Stimulated activated effector memory CD8-positive, alpha-beta T cell treated with anti-CD3 and anti-CD28 coated beads, Interleukin-12 subunit alpha, Interleukin-12 subunit beta, amount 100 ng/mL, for 72 hours (primary cell): ENCODE data around the gene MSH3.
"Not testable (repeated sequence)": the region's sequence is repeated elsewhere in the genome, so short reads cannot be mapped to it uniquely, and the experiment has no call there.

Source experiments
- ATAC-seq: fragments of 150-1000 bp; cut with Tn5 transposase; 2 replicates; pipeline ENCODE4 v1.10.0; 2021
- DNase-seq, 2 donors: peaks; one replicate each; pipeline ENCODE4 v3.0.0; 2021 to 2022; ENCODE audit warnings: low spot score in 2 of 2
- H3K27ac Mint-ChIP-seq: one replicate; pipeline ENCODE4 v1.8.0; 2022; ENCODE audit warnings: mild to moderate bottlenecking, mixed read lengths
- H3K36me3 Mint-ChIP-seq: one replicate; pipeline ENCODE4 v1.8.0; 2022; ENCODE audit warnings: mild to moderate bottlenecking, mixed read lengths
- H3K4me1 Mint-ChIP-seq: one replicate; pipeline ENCODE4 v1.8.0; 2022; ENCODE audit warnings: mixed read lengths
- H3K4me3 Mint-ChIP-seq: one replicate; pipeline ENCODE4 v1.8.0; 2022; ENCODE audit warnings: mild to moderate bottlenecking, mixed read lengths
- H3K9me3 Mint-ChIP-seq: one replicate; pipeline ENCODE4 v1.8.0; 2022; ENCODE audit warnings: mixed read lengths

The MSH3 gene

DNA sequence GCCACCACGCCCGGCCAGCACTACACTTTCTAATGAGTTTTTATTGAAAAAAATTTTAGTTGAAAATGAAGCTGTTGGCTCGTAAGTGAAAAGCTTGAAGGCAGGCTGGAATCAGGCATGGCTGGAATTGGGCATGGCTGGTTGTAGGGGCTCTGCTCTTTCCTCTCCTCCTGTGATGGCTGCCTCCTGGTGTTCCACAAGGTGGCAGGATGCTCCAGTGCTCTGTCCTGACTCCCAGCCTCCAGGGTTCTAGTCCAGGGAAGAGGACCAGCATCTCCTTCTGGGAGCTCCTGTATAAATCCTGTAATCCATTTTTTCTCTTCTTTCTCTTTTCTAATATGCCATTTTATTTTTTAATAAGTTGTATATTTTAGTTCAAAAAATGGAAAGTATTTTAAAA lies 57.5 kb downstream of the MSH3 start:
- Mint-ChIP-seq H3K36me3 (peaks cover 28% of the 10 kb centered on the region), H3K4me3 (no peak overlapping the region), H3K27ac (no peak overlapping the region), H3K4me1 (peaks cover 17% of the 10 kb centered on the region), H3K9me3 (no peaks in the 10 kb centered on the region)
- ATAC-seq, result no peak
- no peak for DNase-seq

DNA sequence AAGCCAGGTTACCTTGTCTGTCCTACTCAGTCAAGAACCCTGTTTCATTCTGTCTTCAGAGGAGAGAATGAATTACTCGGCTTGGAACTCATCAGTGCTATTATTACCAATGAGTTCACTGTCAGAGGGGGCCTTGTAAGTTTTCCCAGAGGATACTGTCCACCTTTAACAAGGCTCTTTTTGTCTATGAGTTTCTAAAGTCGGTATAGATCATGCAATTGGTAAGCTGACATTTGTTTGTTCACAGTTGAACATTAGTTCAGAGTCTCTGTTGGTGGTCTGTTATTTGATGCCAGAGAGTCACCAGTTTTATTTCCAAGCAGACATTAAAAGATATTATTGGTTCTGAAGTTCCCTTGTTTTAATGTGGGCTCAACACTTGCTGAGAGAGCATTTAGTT lies 58.5 kb downstream of the MSH3 start:
- H3K36me3 Mint-ChIP-seq, result peaks cover 28% of the 10 kb centered on the region
- H3K4me3 Mint-ChIP-seq, result no peak overlapping the region
- H3K27ac Mint-ChIP-seq, result no peak overlapping the region
- peaks cover 17% of the 10 kb centered on the region for H3K4me1 Mint-ChIP-seq
- ATAC-seq (no peak), DNase-seq (no peak)
- H3K9me3 Mint-ChIP-seq, result no peaks in the 10 kb centered on the region

DNA sequence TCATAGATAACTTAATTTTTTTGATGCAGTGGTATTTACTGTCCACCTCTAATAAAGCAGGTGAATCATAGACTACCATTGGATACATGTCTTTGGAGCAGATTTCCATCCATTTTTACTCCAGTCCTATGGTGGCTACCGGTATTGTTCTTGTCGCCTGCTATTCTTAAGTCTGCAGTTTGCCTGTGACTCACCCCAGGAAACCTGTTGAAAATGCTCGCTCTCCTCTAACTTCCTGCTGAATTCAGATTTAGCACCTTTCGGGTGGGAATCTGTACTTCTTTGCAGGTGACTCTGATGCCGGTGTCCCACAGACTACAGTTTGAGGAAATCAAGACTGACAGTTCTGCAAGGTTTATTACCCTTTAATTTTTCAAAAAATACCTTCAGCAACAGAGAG lies 59.2 kb downstream of the MSH3 start:
- ATAC-seq (peak; percentile 62), DNase-seq (no peak)
- H3K4me1 Mint-ChIP-seq, result peaks cover 17% of the 10 kb centered on the region
- H3K36me3 Mint-ChIP-seq, result peaks cover 27% of the 10 kb centered on the region
- no peaks in the 10 kb centered on the region for H3K9me3 Mint-ChIP-seq
- H3K4me3 Mint-ChIP-seq, result no peak overlapping the region
- H3K27ac Mint-ChIP-seq, result peak overlapping the region; percentile 32

DNA sequence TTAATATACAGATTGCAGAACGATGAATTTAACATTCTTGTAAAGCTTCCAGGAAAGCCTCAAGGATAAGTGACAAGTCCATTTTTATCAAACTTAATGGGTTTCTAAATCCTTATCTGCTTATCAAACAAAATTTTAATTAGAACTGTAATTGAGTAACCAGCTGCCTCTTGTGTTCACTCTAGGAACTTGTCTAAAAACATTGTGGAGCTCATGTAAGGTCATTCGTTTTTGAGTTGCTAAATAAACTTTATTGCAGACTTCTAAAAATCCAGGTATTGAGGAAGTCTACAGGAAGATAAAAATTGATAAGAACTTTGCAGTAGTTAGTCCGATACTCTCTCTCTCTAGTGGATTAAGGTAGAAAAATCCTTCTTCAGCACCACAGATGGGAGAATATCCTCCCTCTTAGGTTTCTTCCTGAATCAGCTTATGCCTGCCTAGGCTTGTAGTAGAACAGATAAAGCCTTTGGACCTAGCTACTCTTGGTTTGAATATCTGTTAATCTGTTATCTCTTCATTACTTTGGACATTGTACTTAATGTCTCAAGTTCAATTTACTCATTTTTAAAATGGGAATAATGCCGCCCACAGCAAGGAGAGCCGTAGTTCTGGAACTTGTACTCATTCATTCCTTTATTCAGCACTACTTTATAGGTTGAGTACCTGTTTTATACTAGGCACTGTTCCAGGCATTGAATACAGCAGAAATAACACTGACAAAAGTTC lies 60.3 kb downstream of the MSH3 start:
- ATAC-seq, result no peak
- no peak overlapping the region for H3K27ac Mint-ChIP-seq
- no peak overlapping the region for H3K4me3 Mint-ChIP-seq
- H3K36me3 Mint-ChIP-seq, result peaks cover 21% of the 10 kb centered on the region
- DNase-seq, result no peak
- peaks cover 17% of the 10 kb centered on the region for H3K4me1 Mint-ChIP-seq
- no peaks in the 10 kb centered on the region for H3K9me3 Mint-ChIP-seq

DNA sequence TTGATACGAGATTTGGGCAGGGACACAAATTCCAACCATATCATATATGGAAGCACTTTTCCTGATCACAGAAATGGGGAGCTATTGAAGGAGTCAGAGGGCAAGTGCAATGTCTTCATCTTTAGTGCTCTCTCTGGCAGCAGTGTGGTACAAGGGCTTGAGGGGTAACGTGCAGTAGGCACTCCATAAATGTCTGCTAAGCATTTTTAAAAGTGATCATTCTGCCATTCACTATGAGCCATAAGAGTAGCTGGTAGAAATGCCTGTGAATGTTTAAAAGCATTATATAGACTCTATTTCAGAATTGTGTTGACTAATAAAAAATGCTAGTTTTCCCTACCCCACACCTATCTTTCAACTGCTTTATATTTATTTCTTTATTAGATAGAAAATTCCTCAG lies 61.4 kb downstream of the MSH3 start:
- peaks cover 3% of the 10 kb centered on the region for H3K9me3 Mint-ChIP-seq
- no peak overlapping the region for H3K4me3 Mint-ChIP-seq

DNA sequence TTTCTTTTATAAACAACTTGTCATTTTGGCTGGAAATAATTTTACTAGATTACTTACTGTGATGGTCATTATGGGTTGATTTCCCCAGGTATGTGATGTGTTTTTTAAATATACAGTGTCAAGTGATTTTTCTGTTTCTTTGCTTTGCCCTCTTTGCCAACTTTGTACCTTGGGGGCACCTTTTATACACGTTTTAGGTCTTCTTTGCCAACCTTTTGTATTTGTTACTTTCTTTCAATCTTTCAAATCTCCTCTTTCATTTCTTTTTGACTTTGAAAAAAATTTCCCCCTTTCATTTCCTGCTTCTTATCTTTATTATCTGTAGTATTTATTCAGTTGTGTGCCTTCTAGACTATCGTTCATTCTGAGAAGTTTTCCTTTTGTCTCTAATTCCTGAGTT lies 65.7 kb downstream of the MSH3 start:
- Mint-ChIP-seq H3K36me3 (peaks cover 12% of the 10 kb centered on the region), H3K9me3 (peaks cover 3% of the 10 kb centered on the region), H3K27ac (no peak overlapping the region), H3K4me1 (no peaks in the 10 kb centered on the region), H3K4me3 (no peak overlapping the region)
- DNase-seq (no peak), ATAC-seq (no peak)

More for the DNA sequence above, 61.4 kb downstream of the MSH3 start:
- Mint-ChIP-seq H3K4me1 (peaks cover 17% of the 10 kb centered on the region), H3K27ac (no peak overlapping the region), H3K36me3 (peaks cover 20% of the 10 kb centered on the region)
- DNase-seq (no peak), ATAC-seq (no peak)

DNA sequence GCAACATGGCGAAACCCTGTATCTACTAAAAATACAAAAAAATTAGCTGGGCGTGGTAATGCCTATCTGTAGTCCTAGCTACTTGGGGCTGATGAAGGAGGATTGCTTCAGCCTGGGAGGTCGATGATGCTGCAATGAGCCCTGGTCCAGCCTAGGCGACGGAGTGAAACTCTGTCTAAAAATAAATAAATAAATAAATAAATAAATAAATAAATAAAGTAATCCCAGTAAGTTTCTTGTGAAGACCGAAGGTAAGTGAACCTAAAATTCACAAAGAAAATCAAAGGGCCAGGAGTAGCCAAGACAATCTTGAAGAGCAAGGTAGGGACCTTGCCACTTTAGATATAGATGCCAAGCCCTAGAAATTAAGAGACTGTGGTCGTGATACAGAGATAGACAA lies 68.5 kb downstream of the MSH3 start:
- no peak overlapping the region for H3K27ac Mint-ChIP-seq
- ATAC-seq (no peak), DNase-seq (no peak)
- H3K9me3 Mint-ChIP-seq, result peaks cover 3% of the 10 kb centered on the region
- H3K36me3 Mint-ChIP-seq, result peaks cover 31% of the 10 kb centered on the region
- no peak overlapping the region for H3K4me3 Mint-ChIP-seq
- H3K4me1 Mint-ChIP-seq, result no peaks in the 10 kb centered on the region

DNA sequence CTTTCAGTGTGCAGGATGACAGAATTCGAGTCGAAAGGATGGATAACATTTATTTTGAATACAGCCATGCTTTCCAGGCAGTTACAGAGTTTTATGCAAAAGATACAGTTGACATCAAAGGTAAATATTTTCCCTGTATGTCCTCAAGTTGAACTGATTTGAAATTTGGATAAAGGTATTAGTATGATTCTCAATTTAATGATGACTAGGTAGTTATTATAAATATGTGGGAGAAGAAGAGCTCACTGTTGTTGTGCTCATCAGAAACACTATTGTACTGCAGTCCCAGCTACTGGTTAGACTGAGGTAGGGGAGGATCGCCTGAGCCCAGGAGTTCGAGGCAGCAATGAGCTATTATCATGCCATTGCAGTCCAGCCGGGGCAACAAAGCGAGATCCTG lies 71.0 kb downstream of the MSH3 start:
- DNase-seq (no peak), ATAC-seq (no peak)
- H3K4me3 Mint-ChIP-seq, result no peak overlapping the region
- H3K27ac Mint-ChIP-seq, result no peak overlapping the region
- peaks cover 34% of the 10 kb centered on the region for H3K36me3 Mint-ChIP-seq
- no peaks in the 10 kb centered on the region for H3K4me1 Mint-ChIP-seq
- H3K9me3 Mint-ChIP-seq, result peaks cover under 1% of the 10 kb centered on the region

DNA sequence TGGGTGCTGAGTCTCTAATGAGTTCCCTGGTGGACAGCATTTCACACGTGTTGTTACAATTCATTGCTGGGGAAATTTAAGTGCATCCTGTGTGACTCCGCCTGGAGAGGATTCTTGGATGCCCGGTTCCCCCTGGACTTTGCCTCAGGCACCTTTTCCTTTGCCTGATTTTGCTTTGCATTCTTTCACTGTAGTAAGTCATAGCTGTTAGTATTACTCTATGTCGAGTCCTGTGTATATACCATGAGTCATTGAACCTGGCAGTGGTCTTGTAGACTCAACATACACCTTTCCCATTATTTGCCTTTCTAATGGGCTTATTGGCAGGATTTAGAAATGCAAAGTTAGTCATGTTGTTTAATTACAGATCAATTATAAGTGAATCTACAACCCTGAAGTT lies 82.3 kb downstream of the MSH3 start:
- Mint-ChIP-seq H3K9me3 (no peaks in the 10 kb centered on the region), H3K4me3 (no peak overlapping the region), H3K27ac (no peak overlapping the region), H3K4me1 (peaks cover 11% of the 10 kb centered on the region), H3K36me3 (peaks cover 5% of the 10 kb centered on the region)
- DNase-seq (no peak), ATAC-seq (no peak)

DNA sequence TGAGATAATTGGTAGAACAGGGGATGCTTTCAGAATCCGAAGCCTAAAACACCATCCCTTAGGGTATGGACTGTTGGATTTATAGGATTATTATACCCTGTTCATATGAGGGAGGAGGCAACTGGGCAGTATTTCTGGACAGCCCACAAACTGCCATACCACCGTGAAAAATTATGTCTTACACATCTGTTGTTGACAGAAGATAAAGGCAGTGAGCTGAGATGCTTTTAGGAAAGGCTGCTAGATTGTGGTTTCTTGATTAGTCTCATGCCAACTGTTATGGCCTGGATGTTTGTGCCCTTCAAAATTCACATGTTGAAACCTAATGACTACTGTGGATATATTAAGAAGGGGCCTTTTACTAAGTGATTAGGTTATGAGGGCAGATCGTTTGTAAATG lies 84.0 kb downstream of the MSH3 start:
- H3K4me3 Mint-ChIP-seq, result no peak overlapping the region
- peaks cover 22% of the 10 kb centered on the region for H3K4me1 Mint-ChIP-seq
- ATAC-seq (no peak), DNase-seq (no peak)
- peaks cover 6% of the 10 kb centered on the region for H3K36me3 Mint-ChIP-seq
- H3K9me3 Mint-ChIP-seq, result no peaks in the 10 kb centered on the region
- H3K27ac Mint-ChIP-seq, result peak overlapping the region; percentile 26

DNA sequence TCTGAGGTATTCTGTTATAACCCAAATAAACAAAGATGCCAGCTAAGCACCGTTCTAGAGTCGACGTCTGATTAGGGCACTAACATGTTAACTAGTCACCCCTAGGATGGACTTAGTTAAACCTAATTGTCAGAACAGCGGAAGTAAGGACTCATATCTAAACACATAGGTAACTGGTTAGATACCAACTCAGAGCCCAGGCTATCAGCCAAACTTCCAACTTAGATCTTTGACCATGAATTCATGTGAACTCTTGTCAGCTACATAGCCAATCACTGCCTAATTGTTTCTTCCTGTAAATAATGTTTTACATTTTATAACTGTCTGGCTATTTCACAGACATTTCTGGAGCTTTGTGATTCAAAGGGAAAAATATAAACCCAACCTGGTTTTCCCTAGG lies 84.6 kb downstream of the MSH3 start:
- ATAC-seq, result no peak
- Mint-ChIP-seq H3K4me3 (no peak overlapping the region), H3K36me3 (peaks cover 6% of the 10 kb centered on the region), H3K9me3 (no peaks in the 10 kb centered on the region), H3K27ac (no peak overlapping the region), H3K4me1 (peaks cover 22% of the 10 kb centered on the region)
- DNase-seq, result no peak

DNA sequence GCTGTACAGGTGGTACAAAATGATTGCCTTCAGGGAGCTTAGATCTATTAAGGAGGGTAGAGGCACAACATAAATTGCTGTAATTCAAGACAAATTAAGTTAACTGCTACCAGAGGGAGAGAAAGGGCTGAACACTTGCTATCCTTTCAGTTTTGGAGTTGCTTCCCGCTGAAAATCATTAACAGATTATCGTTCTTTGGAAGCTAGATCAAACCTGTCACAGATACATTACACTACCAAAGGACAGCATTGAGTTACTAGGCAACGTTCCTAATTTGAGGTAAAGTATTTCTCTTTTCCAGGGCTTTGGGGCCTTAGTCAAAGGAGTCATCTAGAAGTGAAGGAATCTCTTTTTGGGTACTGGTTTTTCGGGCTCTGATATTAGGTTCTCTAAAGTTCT lies 85.0 kb downstream of the MSH3 start:
- Mint-ChIP-seq H3K27ac (peak overlapping the region; percentile 69), H3K4me3 (no peak overlapping the region), H3K4me1 (peaks cover 23% of the 10 kb centered on the region), H3K9me3 (no peaks in the 10 kb centered on the region), H3K36me3 (peaks cover 7% of the 10 kb centered on the region)
- DNase-seq (no peak), ATAC-seq (no peak)

DNA sequence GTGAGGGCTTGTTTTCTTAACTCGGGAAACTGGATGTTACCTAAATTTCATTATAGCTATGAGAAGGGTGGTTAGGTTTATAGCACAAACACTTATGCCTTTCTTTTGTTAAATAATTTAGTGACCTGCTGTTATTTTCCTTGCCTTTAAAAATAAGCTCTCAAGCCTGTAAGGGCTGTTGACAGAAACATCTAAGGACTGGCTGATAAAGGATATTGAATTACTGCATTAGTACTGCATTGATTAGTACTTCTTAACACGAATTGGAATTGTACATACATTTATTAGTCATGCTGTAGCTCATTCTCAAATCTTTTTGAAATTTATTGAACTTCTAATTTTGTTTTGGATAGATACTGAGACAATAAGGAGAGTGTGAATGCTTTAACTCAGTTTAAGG lies 85.4 kb downstream of the MSH3 start:
- no peak for DNase-seq
- Mint-ChIP-seq H3K4me3 (no peak overlapping the region), H3K36me3 (peaks cover 11% of the 10 kb centered on the region), H3K27ac (peak overlapping the region; percentile 69), H3K4me1 (peaks cover 27% of the 10 kb centered on the region), H3K9me3 (no peaks in the 10 kb centered on the region)
- ATAC-seq, result no peak

DNA sequence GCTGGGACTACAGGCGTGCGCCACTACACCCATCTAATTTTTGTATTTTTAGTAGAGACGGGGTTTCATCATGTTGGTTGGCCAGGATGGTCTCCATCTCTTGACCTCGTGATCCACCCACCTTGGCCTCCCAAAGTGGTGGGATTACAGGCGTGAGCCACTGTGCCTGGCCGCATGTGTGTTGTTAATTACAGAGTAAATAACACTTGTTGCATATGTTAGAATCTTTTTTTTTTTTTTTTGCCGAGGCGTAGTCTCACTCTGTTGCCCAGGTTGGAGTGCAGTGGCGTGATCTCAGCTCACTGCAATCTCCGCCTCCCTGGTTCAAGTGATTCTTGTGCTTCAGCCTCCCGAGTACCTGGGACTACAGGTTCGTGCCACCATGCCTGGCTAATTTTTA lies 86.0 kb downstream of the MSH3 start:
- H3K9me3 Mint-ChIP-seq, H3K4me3 Mint-ChIP-seq, DNase-seq, ATAC-seq: not testable (repeated sequence)
- Mint-ChIP-seq H3K36me3 (peaks cover 15% of the 10 kb centered on the region), H3K27ac (peak overlapping the region; percentile 69), H3K4me1 (peaks cover 29% of the 10 kb centered on the region)

DNA sequence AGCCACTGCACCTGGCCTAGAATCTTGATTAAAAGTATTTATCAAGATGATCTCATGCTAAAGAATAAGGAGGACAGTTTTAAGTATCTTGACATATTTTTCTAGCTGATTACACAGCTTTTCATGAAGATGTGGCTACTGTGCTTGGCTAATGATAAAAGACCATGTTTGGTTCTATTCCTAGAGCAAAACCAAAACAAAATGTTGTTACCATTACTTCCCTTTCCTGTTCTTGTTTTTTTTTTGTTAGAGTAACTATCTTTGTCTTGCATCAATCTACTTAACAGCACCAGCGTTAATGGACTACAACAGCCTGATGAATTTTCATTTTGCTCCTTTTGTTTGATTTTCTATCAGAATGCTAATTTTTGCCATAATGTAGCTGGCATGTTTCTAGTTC lies 86.5 kb downstream of the MSH3 start:
- Mint-ChIP-seq H3K36me3 (peaks cover 15% of the 10 kb centered on the region), H3K4me3 (no peak overlapping the region), H3K4me1 (peaks cover 29% of the 10 kb centered on the region), H3K27ac (peak overlapping the region; percentile 69), H3K9me3 (no peaks in the 10 kb centered on the region)
- no peak for ATAC-seq
- DNase-seq, result no peak

DNA sequence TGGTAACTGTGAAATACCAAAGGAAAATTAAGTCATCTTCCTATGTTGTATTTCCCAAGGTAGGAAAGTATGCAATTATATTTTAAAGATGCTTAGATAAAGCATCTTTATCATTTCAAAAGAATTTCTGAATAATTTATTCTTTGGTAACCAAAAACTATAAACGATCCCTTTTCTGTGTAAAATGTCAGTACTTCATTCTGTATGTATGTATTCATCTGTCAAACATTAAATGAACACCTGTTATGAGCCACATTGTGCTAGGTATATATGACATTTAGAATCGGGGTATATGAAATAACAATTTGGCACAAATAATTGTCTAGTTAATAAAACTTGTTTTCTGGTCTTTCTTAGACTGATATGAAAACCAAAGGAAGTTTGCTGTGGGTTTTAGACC lies 89.7 kb downstream of the MSH3 start:
- H3K9me3 Mint-ChIP-seq, result no peaks in the 10 kb centered on the region
- peaks cover 15% of the 10 kb centered on the region for H3K36me3 Mint-ChIP-seq
- ATAC-seq (no peak), DNase-seq (no peak)
- no peak overlapping the region for H3K4me3 Mint-ChIP-seq
- H3K4me1 Mint-ChIP-seq, result peaks cover 29% of the 10 kb centered on the region
- H3K27ac Mint-ChIP-seq, result no peak overlapping the region

DNA sequence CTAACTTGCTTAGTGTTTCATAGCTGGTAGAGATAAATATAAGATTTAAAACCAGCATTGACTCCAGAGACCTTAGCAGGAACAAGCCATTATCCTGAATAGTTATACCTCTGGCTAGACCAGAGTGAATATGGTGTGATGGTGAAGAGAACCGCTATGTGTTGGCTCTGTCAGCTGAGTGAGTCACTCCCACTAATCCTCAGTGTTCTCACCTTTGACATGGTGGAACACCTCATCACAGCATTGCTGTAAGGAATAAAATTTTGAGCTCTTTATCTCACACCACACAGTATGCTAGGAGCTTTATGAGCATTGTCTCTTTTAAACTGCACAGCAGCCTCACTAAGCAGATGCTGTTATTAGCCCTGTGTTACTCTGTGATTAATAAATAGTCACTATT lies 91.0 kb downstream of the MSH3 start:
- Mint-ChIP-seq H3K9me3 (no peaks in the 10 kb centered on the region), H3K4me1 (peaks cover 29% of the 10 kb centered on the region), H3K27ac (no peak overlapping the region), H3K4me3 (no peak overlapping the region), H3K36me3 (peaks cover 15% of the 10 kb centered on the region)
- ATAC-seq, result peak; percentile 90
- no peak for DNase-seq
